Neural cell (in vitro differentiated cells): Measurements from ENCODE around the gene ZNF276.
"Not testable (repeated sequence)": the region's sequence is repeated elsewhere in the genome, so short reads cannot be mapped to it uniquely, and the experiment has no call there.

ENCODE experiments used
- CTCF ChIP-seq: fragments of 450-650 bp; IDR thresholded peaks from 2 replicates; pipeline ENCODE4 v1.5.1; 2014; ENCODE audit warnings: antibody characterized with exemption, mild to moderate bottlenecking, moderate library complexity; ENCODE audit not compliant: poor library complexity, severe bottlenecking
- EP300 ChIP-seq: fragments of 450-650 bp; conservative IDR thresholded peaks from 2 replicates; pipeline ENCODE4 v1.6.1; 2014; ENCODE audit warnings: antibody characterized with exemption, mild to moderate bottlenecking, moderate library complexity; ENCODE audit not compliant: poor library complexity, severe bottlenecking
- EZH2 ChIP-seq: fragments of 200-600, 300-800 bp; shearing (Covaris generic), sonication (generic); IDR thresholded peaks from 2 replicates; pipeline ENCODE4 v1.6.1; 2014; ENCODE audit warnings: antibody characterized with exemption, low read length, borderline replicate concordance, mild to moderate bottlenecking; ENCODE audit not compliant: insufficient read depth, poor library complexity, severe bottlenecking

- not testable (repeated sequence) for TF ChIP-seq CTCF, EP300, EZH2
These were observed 22.6 kb upstream of the ZNF276 start for GRCh38 chr16:89698717-89699116.
